A673 (cell line): Measurements from ENCODE around the gene TMEM125. TPM values are rescaled to one million over a fixed set of nuclear protein-coding genes. Genes with fewer than 3 reads are reported as not detected.

Experiments used
- BruUV-seq: library from RNA; stranded (reverse); fragments of 400-500 nt; replicated peaks from 2 replicates; lab custom pipeline; 2021; lab: Mats Ljungman, UMichigan
- CTCF ChIA-PET: fragments of 300-600 bp; sonication (Branson Sonifier 250); formaldehyde crosslinking; loops from one replicate; lab custom pipeline; 2022; ENCODE audit warnings: antibody characterized with exemption; lab: Charles Lee
- POLR2A ChIA-PET: fragments of 300-600 bp; sonication (Branson Sonifier 250); formaldehyde crosslinking; loops from one replicate; lab custom pipeline; 2022; ENCODE audit warnings: antibody characterized with exemption; ENCODE audit not compliant: low non-redundant PET; lab: Charles Lee
- DNase-seq: peaks from one replicate; pipeline ENCODE4 v3.0.0-alpha.2; 2015; ENCODE audit warnings: low spot score
- H3K27ac ChIP-seq: fragments of 200-600 bp; sonication (generic); 2 replicates; pipeline ENCODE4 v1.5.1; 2016; ENCODE audit warnings: mixed run types, low read depth, mild to moderate bottlenecking, mixed read lengths, antibody characterized with exemption, low read length; ENCODE audit not compliant: poor library complexity, severe bottlenecking
- H3K27me3 ChIP-seq: fragments of 200-600 bp; sonication (generic); replicated peaks from 2 replicates; pipeline ENCODE4 v1.6.1; 2017; ENCODE audit warnings: mixed run types, low read depth, mild to moderate bottlenecking, mixed read lengths, antibody characterized with exemption, low read length; ENCODE audit not compliant: insufficient read depth, poor library complexity
- H3K36me3 ChIP-seq: fragments of 200-600 bp; sonication (generic); 2 replicates; pipeline ENCODE4 v1.6.1; 2016; ENCODE audit warnings: mixed run types, mild to moderate bottlenecking, mixed read lengths, antibody characterized with exemption, low read length; ENCODE audit not compliant: insufficient read depth, poor library complexity, severe bottlenecking
- H3K4me1 ChIP-seq: fragments of 200-600 bp; sonication (generic); 2 replicates; pipeline ENCODE4 v1.6.1; 2017; ENCODE audit warnings: mixed run types, mild to moderate bottlenecking, mixed read lengths, antibody characterized with exemption, low read length; ENCODE audit not compliant: insufficient read depth, poor library complexity, severe bottlenecking
- H3K4me3 ChIP-seq: fragments of 200-600 bp; sonication (generic); 2 replicates; pipeline ENCODE4 v1.5.1; 2016; ENCODE audit warnings: low read depth, mixed run types, mild to moderate bottlenecking, mixed read lengths, low read length; ENCODE audit not compliant: poor library complexity, severe bottlenecking
- H3K9me3 ChIP-seq: fragments of 200-600 bp; sonication (generic); 2 replicates; pipeline ENCODE4 v1.6.1; 2016; ENCODE audit warnings: mixed run types, low read depth, mild to moderate bottlenecking, mixed read lengths, antibody characterized with exemption, low read length; ENCODE audit not compliant: poor library complexity, severe bottlenecking
- CTCF ChIP-seq: fragments of 300-800, 200-600 bp; sonication (generic); conservative IDR thresholded peaks from 2 replicates; pipeline ENCODE4 v1.5.1; 2017; ENCODE audit warnings: low read depth, mild to moderate bottlenecking, antibody characterized with exemption, low read length, moderate library complexity, mixed read lengths
- EZH2 ChIP-seq: fragments of 200-600 bp; sonication (generic); IDR thresholded peaks from 2 replicates; pipeline ENCODE4 v1.6.1; 2017; ENCODE audit warnings: borderline replicate concordance, low read depth, mild to moderate bottlenecking, mixed read lengths, antibody characterized with exemption, low read length; ENCODE audit not compliant: poor library complexity, severe bottlenecking
- intact Hi-C: fragments of 100-400 bp; cut with micrococcal nuclease; formaldehyde crosslinking; loops from one replicate; pipeline ENCODE4 v1.10.0; 2022; ENCODE audit not compliant: unreplicated experiment
- total RNA-seq: library from RNA; stranded (reverse); gene quantifications from 2 replicates; pipeline ENCODE4 v1.2.3, GENCODE V29; 2021

Gene TMEM125
- total RNA-seq, 1 experiment from 2014 or later = not detected

DNA sequence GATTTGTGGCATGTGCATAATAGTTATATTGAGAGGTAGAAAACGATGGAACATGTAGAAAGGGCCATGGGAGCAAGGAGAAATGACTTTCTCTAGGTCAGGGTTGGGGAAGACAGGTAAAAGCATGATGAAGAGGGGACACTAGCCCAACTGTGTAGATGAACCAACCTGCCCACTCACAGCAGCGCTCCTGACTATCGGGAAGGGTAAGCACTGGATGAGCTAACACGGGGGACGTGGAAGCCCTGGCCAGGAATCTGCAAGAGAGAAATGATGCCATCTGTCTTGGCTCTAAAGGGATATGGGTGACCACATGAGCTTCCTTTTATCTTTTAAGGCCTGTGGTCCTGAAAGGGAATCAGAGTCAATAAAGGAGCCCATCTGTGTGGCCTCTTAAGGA, 36.2 kb upstream of the TMEM125 start:
- Histone ChIP-seq H3K4me1 (no peaks in the 10 kb centered on the region), H3K27me3 (no peaks in the 10 kb centered on the region), H3K9me3 (no peaks in the 10 kb centered on the region), H3K27ac (no peak overlapping the region), H3K4me3 (no peak overlapping the region), H3K36me3 (no peaks in the 10 kb centered on the region)
- ChIA-PET CTCF (no interaction called here), POLR2A (no interaction called here)
- intact Hi-C loops = no loop called here
- DNase-seq = no peak
- TF ChIP-seq CTCF (no peak), EZH2 (no peak)
- BruUV-seq = no TSS peak

GRCh38 chr1:43234267-43234666, 35.5 kb upstream of the TMEM125 start:
- no peaks in the 10 kb centered on the region for H3K4me1 ChIP-seq
- no peak for TF ChIP-seq CTCF
- TF ChIP-seq EZH2 = no peak
- CTCF ChIA-PET = no interaction called here
- no peak overlapping the region for H3K4me3 ChIP-seq
- H3K36me3 ChIP-seq = no peaks in the 10 kb centered on the region
- POLR2A ChIA-PET = no interaction called here
- intact Hi-C loops = no loop called here
- no peak for DNase-seq
- H3K27me3 ChIP-seq = no peaks in the 10 kb centered on the region
- no TSS peak for BruUV-seq
- H3K9me3 ChIP-seq = no peaks in the 10 kb centered on the region
- no peak overlapping the region for H3K27ac ChIP-seq

DNA sequence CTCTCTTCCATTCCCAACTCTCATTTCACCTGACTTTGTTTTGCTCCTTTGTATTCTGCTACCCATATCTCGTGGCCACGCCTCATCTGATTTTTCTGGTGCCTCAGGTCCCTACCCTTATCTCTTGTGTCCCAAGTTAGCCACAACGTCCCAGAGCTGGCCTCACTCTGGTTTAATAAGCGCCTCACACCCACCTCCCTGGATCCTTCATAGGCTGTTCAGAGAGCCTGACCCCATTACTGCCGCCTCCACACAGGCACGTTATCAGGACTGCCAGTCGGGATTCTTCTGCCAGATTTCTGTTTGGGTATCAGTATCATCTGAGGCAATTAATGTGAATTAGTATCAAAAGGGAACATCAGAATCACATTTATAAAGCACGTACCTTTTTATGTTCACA, 34.7 kb upstream of the TMEM125 start:
- CTCF ChIA-PET = no interaction called here
- POLR2A ChIA-PET = no interaction called here
- intact Hi-C loops = no loop called here
- BruUV-seq = no TSS peak
- Histone ChIP-seq H3K27me3 (no peaks in the 10 kb centered on the region), H3K4me1 (no peaks in the 10 kb centered on the region), H3K4me3 (no peak overlapping the region), H3K36me3 (no peaks in the 10 kb centered on the region), H3K27ac (no peak overlapping the region), H3K9me3 (no peaks in the 10 kb centered on the region)
- no peak for TF ChIP-seq CTCF
- TF ChIP-seq EZH2 = no peak
- DNase-seq = no peak
